H7 (cell line): ENCODE results near the gene TEX2. TPM values are rescaled to one million over a fixed set of nuclear protein-coding genes. Genes with fewer than 3 reads are reported as not detected.

Source experiments
- DNase-seq: peaks from one replicate; pipeline ENCODE4 v3.0.0; 2012
- H3K27me3 ChIP-seq: 2 replicates; pipeline ENCODE4 v1.6.0; 2011; ENCODE audit warnings: mild to moderate bottlenecking, low read length; ENCODE audit not compliant: control insufficient read depth, insufficient read depth
- H3K36me3 ChIP-seq: replicated peaks from 2 replicates; pipeline ENCODE4 v1.5.1; 2011; ENCODE audit warnings: low read length; ENCODE audit not compliant: control insufficient read depth, insufficient read depth
- H3K4me3 ChIP-seq: 2 replicates; pipeline ENCODE4 v1.5.1; 2011; ENCODE audit warnings: low read depth, mild to moderate bottlenecking, control low read depth, low read length, moderate library complexity; ENCODE audit not compliant: insufficient read depth
- total RNA-seq: library from RNA; depleted of rRNA; stranded (reverse); fragments of >200 nt; shearing (Covaris generic); gene quantifications from 2 replicates; pipeline ENCODE4 v1.2.3, GENCODE V29; 2014; rRNA removed

The TEX2 gene, protein sequence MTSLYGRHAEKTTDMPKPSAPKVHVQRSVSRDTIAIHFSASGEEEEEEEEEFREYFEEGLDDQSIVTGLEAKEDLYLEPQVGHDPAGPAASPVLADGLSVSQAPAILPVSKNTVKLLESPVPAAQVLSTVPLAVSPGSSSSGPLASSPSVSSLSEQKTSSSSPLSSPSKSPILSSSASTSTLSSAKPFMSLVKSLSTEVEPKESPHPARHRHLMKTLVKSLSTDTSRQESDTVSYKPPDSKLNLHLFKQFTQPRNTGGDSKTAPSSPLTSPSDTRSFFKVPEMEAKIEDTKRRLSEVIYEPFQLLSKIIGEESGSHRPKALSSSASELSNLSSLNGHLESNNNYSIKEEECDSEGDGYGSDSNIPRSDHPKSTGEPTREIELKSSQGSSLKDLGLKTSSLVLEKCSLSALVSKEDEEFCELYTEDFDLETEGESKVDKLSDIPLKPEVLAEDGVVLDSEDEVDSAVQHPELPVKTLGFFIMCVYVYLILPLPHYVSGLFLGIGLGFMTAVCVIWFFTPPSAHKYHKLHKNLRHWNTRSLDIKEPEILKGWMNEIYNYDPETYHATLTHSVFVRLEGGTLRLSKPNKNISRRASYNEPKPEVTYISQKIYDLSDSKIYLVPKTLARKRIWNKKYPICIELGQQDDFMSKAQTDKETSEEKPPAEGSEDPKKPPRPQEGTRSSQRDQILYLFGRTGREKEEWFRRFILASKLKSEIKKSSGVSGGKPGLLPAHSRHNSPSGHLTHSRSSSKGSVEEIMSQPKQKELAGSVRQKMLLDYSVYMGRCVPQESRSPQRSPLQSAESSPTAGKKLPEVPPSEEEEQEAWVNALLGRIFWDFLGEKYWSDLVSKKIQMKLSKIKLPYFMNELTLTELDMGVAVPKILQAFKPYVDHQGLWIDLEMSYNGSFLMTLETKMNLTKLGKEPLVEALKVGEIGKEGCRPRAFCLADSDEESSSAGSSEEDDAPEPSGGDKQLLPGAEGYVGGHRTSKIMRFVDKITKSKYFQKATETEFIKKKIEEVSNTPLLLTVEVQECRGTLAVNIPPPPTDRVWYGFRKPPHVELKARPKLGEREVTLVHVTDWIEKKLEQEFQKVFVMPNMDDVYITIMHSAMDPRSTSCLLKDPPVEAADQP
- total RNA-seq = 4.7 and 7.3 TPM in 2 replicates

DNA sequence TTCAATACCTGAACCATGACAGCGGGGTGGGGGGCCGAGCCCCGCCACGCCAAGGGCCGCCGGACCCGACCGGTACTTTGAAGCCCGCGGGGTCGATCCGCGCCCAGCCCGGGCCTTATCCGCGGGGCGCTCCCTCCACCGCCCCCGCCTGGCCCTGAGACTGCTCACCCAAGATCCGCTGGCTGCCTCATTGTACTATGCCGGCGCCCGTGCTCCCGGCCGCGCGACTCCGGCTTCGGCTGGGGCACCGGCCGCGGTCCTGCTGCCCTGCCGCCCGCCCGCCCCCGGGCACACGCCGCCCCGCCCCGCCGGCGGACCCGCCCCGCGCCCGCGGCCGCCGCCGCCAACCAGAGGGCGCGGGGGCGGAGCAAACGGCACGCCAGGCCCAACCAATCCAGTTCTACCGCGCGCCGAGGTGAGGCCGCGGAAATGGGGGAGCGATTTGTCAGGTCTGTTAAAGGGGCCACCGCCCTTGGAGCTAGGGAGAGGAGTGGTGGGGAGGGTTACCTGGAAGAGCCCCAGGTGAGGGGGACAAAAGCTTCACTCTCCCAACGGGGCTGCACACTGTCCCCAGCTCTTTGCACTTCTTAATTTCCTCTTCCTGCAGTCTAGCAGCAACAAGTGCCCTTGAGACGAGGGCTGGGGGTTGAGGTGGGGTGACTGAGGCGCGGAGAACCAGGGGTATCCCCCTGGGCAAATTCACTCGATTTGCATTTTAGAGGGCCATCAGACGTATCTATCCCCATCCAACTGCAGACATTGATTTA is at the start of gene TEX2:
TEX2 (minus strand) TSS at position 261 of the 767 bp plus-strand sequence. CDS start 49,043 bp downstream, outside the sequence.
- H3K36me3 ChIP-seq = no peaks in the 10 kb centered on the region
- peak; percentile 98 for DNase-seq
- H3K4me3 ChIP-seq = peak within 1 kb of the TSS; percentile 93
- H3K27me3 ChIP-seq = peaks cover 28% of the 10 kb centered on the region

DNA sequence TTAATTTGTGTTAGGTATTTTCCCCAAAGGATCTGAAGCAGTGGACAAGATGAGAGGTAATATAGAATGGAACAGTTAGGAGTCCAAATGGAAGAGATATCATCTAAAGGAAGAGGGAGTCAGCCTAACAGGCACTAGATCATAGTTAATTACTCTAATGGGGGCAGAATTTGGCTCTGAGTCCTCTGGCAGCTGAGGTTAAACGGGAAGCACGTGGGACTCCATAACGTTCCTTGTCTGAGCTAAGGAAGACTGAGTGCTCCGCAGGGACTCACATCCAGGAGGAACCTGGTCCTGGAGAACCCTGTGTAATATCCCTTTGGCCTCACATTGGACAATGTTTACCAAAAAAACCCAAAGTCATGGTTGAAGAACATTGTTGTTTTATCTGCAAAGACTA is 46.6 kb upstream of the TEX2 start:
- Histone ChIP-seq H3K36me3 (no peaks in the 10 kb centered on the region), H3K27me3 (no peaks in the 10 kb centered on the region), H3K4me3 (no peak overlapping the region)
- no peak for DNase-seq

DNA sequence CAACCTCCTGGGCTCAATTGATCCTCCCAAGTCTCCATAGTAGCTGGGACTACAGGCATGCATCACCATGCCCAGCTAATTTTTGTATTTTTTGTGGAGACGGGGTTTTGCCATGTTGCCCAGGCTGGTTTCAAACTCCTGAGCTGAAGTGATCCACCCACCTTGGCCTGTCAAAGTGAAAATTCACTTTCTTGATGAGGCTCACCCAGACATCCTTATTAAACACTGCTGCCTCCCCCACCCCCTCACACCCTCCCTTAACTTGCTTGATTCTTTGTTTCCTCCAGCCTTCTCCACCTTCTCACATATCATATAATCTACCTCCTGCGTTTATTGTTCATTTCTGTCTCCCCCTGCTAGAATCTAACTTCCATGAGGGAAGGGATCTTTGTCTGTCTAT is 46.0 kb upstream of the TEX2 start:
- Histone ChIP-seq H3K36me3 (no peaks in the 10 kb centered on the region), H3K4me3 (no peak overlapping the region)

DNA sequence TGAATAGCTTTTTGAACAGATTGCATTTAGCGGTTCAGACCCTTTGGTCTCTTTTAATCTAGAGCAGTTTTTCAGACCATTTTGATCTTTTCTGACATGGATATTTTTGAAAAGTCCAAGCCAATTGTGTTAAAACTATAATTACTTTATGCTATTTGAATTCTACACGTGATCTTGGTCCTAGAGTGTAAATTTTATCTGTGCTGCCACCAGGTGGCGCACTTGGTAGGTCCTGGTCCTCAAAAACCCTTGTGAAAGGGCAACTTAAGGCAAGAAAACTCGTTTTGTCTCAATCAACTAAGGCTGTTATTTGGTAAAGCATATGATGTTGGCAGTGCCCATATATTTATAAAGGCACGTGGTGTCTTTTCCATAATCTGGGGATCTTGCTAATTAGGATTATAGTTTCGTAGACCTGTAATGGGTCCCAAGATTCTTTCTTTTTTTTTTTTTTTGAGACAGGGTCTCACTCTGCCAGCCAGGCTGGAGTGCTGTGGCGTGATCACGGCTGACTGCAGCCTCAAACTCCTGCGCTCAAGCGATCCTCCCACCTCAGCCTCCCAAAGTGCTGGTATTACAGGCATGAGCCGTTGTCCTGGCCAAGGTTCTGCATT is 43.9 kb upstream of the TEX2 start:
- Histone ChIP-seq H3K4me3 (no peak overlapping the region), H3K27me3 (no peaks in the 10 kb centered on the region), H3K36me3 (no peaks in the 10 kb centered on the region)
- peak; percentile 73 for DNase-seq

More for the DNA sequence above, 46.0 kb upstream of the TEX2 start:
- H3K27me3 ChIP-seq = no peaks in the 10 kb centered on the region
- no peak for DNase-seq

DNA sequence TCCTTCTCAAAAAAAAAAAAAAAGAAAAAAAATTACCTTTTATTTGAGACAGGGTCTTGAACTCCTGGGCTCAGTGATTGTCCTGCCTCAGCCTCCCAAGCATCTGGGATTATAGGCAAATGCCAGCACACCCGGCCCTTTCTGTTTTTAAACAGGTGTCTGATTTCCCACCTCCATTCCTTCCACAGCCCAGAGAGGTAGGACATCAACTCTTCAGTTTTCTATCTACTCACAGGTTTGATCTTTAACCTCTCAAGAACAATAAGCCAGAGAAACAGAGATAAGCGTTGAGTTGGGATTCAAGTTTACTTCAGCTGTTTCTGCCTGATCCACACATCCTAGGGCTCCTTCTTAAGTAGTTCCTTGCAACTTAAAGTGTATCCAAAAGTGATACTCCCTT is 41.5 kb upstream of the TEX2 start:
- DNase-seq = no peak
- no peaks in the 10 kb centered on the region for H3K27me3 ChIP-seq
- H3K4me3 ChIP-seq = no peak overlapping the region
- H3K36me3 ChIP-seq = no peaks in the 10 kb centered on the region

DNA sequence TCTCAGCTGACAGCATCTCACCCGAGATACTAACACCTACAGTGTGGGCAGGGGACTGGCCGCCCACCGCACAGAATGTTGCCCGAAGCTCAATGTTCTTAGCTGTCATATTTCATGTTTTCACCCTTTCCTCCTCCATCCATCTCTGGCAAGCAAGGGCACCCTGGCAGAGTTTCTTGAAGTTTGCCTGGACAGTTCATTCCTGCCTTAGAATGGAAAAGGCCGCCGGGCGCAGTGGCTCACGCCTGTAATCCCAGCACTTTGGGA is 37.6 kb upstream of the TEX2 start:
- no peak for DNase-seq
- Histone ChIP-seq H3K4me3 (no peak overlapping the region), H3K36me3 (no peaks in the 10 kb centered on the region), H3K27me3 (no peaks in the 10 kb centered on the region)

DNA sequence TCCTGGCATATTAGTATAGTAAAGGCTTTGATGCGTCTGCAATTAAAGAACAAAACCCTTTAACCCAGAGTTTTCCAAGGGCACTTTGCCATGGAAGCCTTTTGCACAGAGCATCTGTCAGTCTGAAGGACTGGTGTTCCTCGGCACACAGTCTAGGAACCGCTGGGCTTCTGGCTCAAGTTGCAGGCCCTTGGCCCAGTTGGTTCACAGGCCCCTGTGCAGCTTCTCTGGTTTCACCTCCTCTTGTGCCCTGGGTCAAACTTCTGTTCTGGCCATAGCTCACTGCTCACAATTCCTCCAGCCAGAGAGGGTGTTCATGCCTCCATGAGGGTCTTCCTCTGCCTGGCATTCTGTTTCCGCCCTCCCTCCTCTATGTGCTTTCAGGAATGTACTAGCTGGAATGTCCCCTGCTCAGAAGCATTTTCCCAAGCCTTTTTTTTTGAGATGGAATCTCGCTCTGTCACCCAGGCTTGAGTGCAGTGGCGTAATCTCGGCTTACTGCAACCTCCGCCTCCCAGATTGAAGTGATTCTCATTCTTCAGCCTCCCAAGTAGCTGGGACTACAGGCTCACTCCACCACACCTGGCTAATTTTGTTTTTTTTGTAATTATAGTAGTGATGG is 34.5 kb upstream of the TEX2 start:
- no peak overlapping the region for H3K4me3 ChIP-seq
- no peaks in the 10 kb centered on the region for H3K36me3 ChIP-seq
- H3K27me3 ChIP-seq = no peaks in the 10 kb centered on the region
- no peak for DNase-seq

DNA sequence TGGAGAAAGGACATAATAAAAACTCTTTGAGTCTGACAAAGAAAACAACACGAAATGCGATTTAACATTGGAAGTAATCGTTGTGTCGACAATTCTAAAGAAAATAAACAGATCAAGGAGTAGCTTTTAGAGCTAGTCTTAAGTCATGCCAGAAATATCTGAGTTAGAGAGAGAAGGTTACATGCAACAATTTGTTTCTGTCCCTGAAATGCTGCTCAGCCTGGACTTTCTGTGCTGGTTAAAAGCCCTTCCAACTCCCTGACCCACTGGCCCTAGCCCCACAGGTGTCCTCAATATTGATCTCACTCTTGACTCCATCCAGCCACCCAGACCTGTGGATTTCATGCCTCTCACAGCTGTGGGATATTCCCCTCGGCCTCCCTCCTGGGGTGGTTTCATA is 33.2 kb upstream of the TEX2 start:
- Histone ChIP-seq H3K27me3 (no peaks in the 10 kb centered on the region), H3K36me3 (no peaks in the 10 kb centered on the region)
- no peak for DNase-seq

DNA sequence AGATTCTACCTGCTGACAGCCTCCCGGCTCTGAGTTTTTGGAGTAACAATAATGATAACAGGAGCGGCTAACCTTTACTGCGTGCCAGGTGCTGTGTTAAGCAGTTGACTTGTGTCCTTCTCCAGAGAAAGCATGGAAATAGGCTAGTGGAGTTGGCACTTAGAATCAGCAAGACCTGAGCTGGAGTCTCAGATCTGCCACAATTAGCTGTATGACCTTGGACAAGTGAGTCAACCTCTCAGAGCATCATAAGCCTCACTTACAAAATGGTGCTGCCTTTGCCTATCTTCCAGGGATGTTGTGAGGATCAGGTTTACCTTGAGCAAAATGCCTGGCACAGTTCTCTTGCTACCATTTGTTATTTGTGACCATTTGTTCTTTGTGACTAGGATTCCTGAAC is 32.1 kb upstream of the TEX2 start:
- Histone ChIP-seq H3K27me3 (no peaks in the 10 kb centered on the region), H3K4me3 (no peak overlapping the region), H3K36me3 (no peaks in the 10 kb centered on the region)
- no peak for DNase-seq

More for the DNA sequence above, 33.2 kb upstream of the TEX2 start:
- no peak overlapping the region for H3K4me3 ChIP-seq

DNA sequence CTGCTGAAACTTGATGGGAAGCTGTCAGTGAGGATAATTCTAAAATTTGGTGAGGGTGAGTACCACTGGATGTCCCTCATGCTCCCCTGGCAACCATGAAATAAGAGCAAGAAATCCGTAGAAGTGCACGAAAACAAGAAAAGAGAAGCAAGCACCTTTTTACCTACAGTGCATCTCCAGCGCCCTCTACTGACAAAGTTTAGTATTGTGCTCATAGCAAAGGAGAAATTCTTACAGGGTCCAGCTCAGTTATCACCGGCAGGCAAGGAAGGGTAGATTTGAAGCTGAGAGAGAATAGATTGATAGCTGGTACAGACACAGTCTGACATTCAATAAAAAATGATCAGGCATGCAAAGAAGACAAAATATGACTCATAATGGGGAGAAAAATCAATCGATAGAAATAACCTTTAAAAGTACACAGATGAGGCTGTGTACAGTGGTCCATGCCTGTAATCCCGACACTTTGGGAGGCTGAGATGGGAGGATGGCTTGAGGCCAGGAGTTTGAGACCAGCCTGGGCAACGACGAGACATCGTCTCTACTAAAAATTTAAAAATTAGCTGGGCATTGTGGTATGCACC is 28.3 kb upstream of the TEX2 start:
- Histone ChIP-seq H3K4me3 (no peak overlapping the region), H3K27me3 (no peaks in the 10 kb centered on the region), H3K36me3 (no peaks in the 10 kb centered on the region)
- DNase-seq = no peak

DNA sequence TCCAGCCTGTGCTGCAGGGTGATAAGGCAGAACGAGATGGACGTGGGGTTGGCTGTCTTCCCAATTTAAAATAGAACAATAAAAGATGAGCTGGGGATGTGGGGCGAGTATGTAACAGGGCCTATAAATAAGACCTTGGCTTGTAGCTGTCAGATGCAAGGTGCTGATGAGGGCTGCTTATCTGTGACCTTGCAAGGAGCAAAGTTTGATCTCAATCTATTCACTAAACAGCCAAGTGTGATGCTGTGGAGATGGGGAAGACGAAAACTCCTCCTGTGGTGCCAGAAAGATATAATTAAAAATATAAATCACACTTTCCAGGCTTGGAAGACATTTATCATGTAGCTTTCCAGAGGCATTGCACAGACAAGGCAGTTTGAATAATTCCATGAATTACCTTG is 26.7 kb upstream of the TEX2 start:
- Histone ChIP-seq H3K27me3 (no peaks in the 10 kb centered on the region), H3K4me3 (no peak overlapping the region), H3K36me3 (no peaks in the 10 kb centered on the region)
- DNase-seq = no peak

DNA sequence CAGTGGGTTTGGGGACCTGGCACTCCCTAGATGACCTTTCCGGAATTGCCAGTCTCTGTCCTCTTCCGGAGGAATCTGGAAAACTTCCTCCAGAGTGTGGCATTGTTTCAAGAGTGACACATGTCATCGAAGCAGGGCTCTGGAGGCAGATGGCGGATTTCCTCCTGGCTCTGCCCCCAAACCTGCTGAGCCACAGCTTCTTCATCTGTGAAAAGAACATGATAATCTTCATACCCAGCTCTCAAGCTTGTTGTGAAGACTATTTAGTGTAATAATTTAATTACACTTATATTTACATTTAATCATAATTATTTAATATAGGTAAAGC is 19.7 kb upstream of the TEX2 start:
- Histone ChIP-seq H3K4me3 (no peak overlapping the region), H3K27me3 (no peaks in the 10 kb centered on the region), H3K36me3 (no peaks in the 10 kb centered on the region)
- no peak for DNase-seq

DNA sequence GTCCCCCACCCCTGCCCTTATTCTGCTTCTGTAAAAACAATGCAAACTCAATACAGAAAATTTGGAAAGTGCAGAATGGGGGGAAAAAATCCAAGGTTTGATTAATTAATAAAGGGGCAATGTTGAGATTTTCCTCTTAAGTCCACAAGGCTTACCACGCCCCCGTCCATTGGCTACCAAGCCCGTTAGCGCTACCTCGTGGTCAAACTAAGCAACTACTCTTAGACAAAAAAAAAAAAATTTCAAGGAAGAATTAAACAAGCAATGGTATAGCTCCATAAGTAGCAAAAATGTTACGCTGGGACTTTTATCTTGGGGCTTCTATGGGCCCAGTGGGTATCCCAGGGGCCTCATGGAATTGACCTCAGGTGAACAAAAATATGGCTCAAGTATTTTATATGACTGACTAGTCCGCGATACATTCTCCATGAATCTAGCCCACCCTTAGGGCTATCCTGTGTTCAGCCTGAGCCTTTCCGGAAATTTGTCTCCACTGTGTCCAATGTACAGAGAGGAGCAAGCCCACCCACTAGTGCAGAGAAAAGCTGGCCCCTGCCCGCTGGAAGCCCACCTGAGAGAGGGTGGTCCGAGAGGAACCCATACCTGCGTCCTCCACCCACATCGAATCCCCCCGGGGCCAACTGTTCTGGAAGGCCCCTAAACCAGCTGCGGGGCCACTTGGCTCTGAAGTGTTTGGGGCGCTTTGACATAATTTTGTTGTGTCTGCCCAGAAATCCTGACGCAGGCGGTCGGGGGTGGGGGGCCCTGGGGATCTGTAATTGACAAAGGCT is 19.1 kb upstream of the TEX2 start:
- no peaks in the 10 kb centered on the region for H3K27me3 ChIP-seq
- H3K36me3 ChIP-seq = no peaks in the 10 kb centered on the region
- peak; percentile 78 for DNase-seq
- no peak overlapping the region for H3K4me3 ChIP-seq
